Measurements from ENCODE around the gene FAM78A. TPM values are rescaled to one million over a fixed set of nuclear protein-coding genes. Genes with fewer than 3 reads are reported as not detected.

Gene FAM78A
- total RNA-seq, 1 donor from 2014 or later: 3.3 TPM

DNA sequence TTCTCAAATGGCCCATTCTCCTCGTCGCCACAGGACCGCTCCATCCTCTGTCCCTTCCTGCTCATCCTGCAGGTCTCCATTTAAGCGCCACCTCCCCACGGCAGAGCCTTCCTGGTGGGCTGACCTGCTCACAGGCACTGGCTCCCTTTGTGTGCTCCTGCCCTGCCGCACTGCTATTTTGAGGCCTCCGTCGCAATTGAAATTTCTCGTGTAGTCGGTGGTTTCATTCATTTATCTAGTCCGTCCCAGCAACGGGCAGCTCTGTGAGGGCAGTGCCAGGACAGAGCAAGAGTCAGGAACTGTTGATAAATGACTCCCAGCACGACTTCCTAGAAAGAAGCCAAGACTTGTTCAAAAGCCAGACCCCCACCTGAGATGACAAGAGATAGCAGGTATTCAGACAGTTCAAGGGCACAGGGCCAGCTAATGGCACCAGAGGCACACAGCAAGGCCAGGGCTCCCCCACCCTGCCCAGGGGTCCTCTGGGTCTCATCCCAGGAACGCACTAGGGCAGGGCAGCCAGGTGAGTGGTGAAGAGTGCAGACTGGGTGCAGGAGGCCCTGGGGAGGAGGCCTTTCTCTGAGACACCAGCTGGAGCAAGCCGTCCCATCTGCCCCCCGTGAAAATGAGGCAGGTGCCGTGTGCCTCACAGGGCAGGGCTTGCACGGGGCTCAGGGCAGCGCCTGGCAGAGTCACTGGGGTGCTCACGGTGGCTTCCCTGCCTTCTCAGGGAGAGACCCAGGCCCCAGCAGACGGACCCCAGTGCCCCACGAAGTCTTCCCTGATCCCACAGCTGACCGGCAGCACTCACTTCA, 36.9 kb downstream of the FAM78A start:
- no peak for DNase-seq (ENCODE audit: low spot score)

DNA sequence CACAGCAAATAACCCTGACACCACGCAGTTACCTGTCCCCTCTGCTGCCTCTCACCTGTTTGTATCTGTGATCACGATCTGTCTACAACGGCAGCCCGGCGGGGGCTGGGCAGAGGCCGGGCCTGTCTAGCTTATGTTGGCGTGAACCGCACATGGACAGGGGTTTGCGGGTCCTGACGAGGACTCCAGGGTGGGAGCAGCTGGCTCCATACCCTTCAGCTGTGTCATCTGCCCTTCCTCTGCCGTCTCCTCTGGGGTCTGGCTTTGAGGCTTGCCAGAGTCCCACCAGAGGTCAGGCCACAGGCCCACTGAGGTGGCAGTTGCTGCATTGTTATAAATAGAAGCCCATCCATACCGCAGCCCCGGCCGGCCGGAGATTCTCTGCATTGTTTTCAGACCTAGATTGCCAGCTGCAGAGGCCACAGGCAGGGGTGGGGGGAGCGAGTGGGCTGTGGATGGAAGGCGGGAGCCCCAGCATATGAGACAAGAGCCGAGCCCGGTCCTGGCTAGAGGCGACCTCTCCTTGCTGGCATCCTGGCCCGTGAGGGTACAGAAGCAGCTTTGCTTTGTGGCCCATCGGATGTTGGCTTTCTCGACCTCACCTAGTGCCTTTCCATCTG, 37.8 kb downstream of the FAM78A start:
- DNase-seq (ENCODE audit: low spot score): no peak

DNA sequence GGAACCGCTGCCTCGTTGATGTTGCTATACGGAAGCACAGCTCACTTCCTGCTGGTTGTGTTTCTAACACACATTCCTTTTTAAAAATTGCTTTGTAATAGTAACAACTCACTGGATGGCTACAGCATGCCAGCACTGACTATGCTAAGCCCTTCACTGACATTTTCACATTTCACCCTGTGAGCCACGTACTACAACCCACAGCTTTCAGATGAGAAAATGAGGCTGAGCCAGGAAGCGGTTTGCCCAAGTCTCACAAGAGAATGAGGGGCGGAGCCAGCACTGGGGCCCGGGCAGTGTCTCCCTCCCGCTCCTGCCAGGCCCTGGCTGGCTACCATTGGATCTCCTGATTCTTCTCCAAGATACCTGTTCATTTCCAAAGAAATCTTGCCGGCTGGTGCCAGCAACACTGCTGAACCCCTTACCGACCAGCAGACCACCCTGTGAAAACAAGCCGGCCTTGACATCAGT, 38.3 kb downstream of the FAM78A start:
- peak; percentile 80 for DNase-seq (ENCODE audit: low spot score)

- no peak for DNase-seq (ENCODE audit: low spot score)
Measured at GRCh38 chr9:131237291-131237690, 39.0 kb downstream of the FAM78A start.

DNA sequence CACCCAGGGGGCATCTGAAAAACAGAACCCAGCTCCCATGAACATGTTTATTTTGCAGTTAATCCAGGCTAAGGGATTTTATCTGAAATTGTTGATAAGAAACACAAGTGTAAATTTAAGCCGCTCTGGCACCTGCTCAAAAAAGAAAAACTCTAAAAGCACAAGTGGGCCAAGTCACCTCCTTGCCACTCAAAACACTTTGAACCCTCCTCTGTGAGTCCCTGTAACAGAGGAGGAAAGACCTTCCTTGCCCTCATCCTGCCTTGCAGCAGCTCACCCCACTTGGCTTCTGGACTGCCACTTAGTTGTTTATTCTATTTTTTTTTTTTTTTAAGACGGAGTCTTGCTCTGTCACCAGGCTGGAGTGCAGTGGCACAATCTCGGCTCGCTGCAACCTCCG, 39.5 kb downstream of the FAM78A start:
- no peak for DNase-seq (ENCODE audit: low spot score)

GRCh38 chr9:131236161-131236560, 40.1 kb downstream of the FAM78A start:
- no peak for DNase-seq (ENCODE audit: low spot score)

DNA sequence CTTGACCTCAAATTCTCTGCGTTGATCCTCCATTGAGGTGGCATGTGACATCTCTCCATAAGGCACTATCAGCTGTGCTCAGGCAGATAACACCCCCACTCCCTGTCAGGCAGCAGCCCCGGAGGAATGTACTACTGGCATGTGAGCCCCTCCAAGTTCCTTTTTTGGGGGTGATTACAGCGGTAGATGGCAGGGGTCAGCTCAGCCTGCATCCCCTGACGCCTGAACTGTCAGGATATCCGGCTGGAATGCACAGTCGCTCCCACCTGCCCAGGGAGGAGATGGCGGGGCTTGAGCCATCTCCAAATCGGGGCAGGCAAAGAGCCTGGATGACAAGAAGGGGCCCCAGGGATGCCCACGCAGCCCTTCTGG, 40.8 kb downstream of the FAM78A start:
- no peak for DNase-seq (ENCODE audit: low spot score)

DNA sequence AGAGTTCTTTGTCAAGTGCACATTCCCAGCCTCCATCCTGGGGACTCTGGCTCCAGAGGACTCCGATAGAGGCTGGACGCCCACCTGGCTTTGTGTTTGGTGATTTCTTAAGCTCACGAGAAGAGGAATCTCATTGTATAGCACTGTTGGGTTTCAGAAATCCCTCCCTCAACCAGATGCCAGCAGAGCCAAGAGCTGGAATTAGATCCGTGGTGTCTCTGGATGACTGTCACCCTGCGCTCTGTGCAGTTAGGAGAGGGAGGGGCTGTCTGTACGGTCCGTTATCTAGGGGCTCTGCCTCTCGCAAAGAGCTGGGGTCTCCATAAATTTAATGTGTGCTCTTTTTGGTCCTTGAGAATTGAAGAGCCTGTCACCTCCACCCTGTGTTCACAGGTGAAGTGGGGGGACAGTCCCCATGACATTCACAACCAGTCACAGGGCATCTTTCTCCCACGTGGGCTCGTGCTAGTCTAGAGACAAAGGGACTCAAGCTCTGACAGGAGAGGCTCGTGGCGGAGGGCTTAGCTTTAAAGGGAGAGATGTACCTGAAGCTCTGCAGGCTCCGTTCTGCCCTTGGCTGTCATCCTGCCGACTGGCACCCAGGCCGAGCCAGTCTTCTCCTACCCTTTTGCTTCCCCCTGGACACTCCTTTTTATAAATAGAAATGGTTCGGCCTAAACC, 41.4 kb downstream of the FAM78A start:
- no peak for DNase-seq (ENCODE audit: low spot score)

GRCh38 chr9:131233995-131234394, 42.3 kb downstream of the FAM78A start:
- no peak for DNase-seq (ENCODE audit: low spot score)

DNA sequence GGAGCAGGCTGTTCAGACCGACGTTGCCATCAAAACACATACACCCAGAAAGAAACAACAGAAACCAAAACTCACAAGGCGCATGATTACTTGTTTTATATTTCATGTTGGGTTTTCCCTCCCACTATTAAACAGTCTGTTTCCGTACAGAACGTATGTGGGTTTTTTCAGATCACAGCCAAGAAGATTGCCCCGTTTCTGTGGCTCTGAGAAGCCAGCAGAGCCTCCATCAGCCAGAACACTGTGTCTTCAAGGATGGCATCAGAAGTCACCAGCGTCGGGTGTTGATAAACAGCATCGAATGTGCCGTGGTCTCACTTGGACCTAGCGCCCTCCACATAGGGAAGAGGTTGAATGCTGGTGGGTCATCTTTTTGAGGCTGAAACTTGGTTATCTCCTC, 42.8 kb downstream of the FAM78A start:
- no peak for DNase-seq (ENCODE audit: low spot score)

- no peak for DNase-seq (ENCODE audit: low spot score)
Measured at GRCh38 chr9:131228988-131229387, 47.3 kb downstream of the FAM78A start.

- DNase-seq (ENCODE audit: low spot score): no peak
Measured at GRCh38 chr9:131227959-131228460, 48.3 kb downstream of the FAM78A start.

DNA sequence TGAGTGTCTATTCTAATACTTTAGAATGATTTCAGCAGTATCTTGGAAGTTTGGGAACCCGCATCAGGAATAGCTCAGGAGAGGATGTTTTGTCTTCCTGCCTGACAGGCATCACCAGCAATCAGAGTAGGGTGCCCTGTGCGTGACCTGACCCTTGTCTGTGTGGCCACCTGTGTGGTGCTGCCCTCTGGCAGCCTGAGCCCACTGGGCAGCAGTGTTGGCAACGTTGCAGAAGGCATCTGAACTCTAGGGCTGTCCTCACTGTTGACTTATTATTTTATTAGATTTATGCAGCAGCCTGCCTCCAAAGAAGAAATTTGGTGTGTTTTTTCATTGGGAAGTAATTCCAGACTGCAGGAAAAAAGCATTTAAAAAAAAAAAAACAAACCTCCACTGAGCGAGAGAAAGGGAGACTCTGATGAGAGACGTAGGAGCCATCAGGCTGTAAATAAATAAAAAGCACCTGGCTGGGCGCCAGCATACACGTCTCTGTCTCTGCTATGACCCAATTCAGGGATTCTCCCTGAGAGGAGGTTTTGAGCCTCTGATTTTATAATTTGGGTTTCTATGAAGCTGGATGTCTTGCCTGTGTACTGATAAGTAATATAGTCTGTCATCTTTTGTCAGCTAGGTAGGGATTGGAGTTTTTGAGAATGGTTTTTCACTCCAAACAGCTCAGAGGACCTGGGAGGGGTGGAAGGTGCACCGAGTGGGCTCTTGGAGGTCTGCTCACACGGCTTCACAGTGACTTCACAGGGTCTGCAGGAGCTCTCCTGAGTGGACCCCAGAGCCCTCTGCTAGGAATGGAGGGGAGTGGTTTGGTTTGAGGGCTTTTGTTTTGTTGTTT, 49.0 kb downstream of the FAM78A start:
- DNase-seq (ENCODE audit: low spot score): no peak

GRCh38 chr9:131226226-131226625, 50.1 kb downstream of the FAM78A start:
- no peak for DNase-seq (ENCODE audit: low spot score)

GRCh38 chr9:131222460-131222859, 53.9 kb downstream of the FAM78A start:
- no peak for DNase-seq (ENCODE audit: low spot score)

GRCh38 chr9:131220485-131220884, 55.8 kb downstream of the FAM78A start:
- DNase-seq (ENCODE audit: low spot score): no peak

DNA sequence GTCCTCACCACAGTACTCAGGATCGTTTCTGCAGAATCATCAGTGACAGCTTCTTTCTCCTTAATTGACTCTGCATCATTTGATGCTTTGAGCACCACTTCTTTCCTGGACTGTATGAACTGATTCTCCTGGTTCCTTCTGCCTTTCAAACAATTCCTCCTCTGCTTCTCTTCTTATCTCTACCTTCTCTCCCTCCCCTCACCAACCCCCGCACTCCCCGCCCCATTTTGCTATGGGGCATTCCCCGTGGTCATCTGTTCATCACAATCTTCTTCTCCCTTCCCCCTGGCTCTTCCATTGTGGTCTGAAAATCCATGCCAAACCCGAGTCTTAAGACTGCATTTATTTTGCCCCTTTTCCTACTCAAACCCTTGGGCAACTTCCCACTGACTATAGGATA, 57.9 kb downstream of the FAM78A start:
- DNase-seq (ENCODE audit: low spot score): no peak

GRCh38 chr9:131217331-131218031, 58.8 kb downstream of the FAM78A start:
- DNase-seq (ENCODE audit: low spot score): no peak

- no peak for DNase-seq (ENCODE audit: low spot score)
Measured at GRCh38 chr9:131216806-131217205, 59.5 kb downstream of the FAM78A start.

DNA sequence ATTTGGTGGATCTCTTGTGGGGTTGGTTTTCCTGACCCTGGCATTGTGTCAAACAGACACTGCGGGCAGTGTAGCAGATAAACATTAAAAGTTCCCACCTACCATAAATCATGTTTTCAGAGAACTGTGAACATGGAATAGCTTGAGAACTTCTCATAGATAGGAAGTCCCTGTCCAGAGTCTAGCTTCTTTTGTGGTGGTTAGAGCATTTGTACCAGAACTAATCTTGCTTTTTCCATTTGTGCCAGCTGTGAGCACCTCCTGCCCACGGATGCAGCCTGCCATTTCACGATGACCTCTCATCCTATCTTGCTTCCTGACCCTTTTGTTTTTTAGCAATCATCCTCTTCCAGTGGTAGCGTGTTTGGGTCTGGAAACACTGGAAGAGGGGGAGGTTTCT, 61.4 kb downstream of the FAM78A start:
- no peak for DNase-seq (ENCODE audit: low spot score)

GRCh38 chr9:131214286-131214856, 61.9 kb downstream of the FAM78A start:
- DNase-seq (ENCODE audit: low spot score): no peak
